Heart left ventricle (tissue), 13 donors: ENCODE measurements around the gene ZKSCAN4.

Experiments used
- CTCF ChIP-seq, 12 donors: fragments of 200-600 bp; sonication (generic) in 4 of 12; IDR thresholded peaks; one replicate each; pipeline versions ENCODE4 v1.5.0 to v1.8.0; 2018 to 2022; ENCODE audit warnings: antibody characterized with exemption in 12 of 12, mild to moderate bottlenecking in 5 of 12
- POLR2A ChIP-seq, 2 donors: fragments of 450-650 bp; IDR thresholded peaks; one replicate each; pipeline ENCODE4 v1.6.1; 2017; ENCODE audit warnings: antibody characterized with exemption in 2 of 2, mild to moderate bottlenecking in 2 of 2, moderate library complexity in 2 of 2
- donor health status: ischemic (EF 13 %, LVEDD 7.1; RV severe dilation, severe dysfunction).
- donor health status: DM: no; HTN: yes; CAD: no.
- donor health status: DM: no; HTN: no; CAD: no.
- donor health status: ischemic (EF 25% LVEDD 6.9; RV normal size, moderate dysfunction).
- donor health status: ischemic (EF 25% LVEDD 5.7; RV mildly dilated, moderate dysfunction).
- donor health status: ischemic (EF 35%, LVEDD 5.7; RV mildly dilated, moderate dysfunction).
- donor health status: nonischemic (EF 11% LVEDD 7.7; RV severe dilation, severe dysfunction).
- donor health status: DM: yes; HTN: yes; CAD: no.
- donor health status: PGD.
- donor health status: ischemic (EF 29% LVEDD 5.4; RV normal size, mild dysfunction).
- donor health status: nonischemic (EF 23%, LVEDD 6.1; RV moderate dilation, normal function).

GRCh38 chr6:28267695-28268059, 15.6 kb upstream of the ZKSCAN4 start:
- TF ChIP-seq CTCF (IDR thresholded peaks at IDR 0.05): no peak
- TF ChIP-seq POLR2A (IDR thresholded peaks at IDR 0.05): no peak
